ENCODE data around the gene CACNA2D3. TPM values are rescaled to one million over a fixed set of nuclear protein-coding genes. Genes with fewer than 3 reads are reported as not detected.

The CACNA2D3 gene
- total RNA-seq, 1 donor from 2014 or later: 35.5 TPM

DNA sequence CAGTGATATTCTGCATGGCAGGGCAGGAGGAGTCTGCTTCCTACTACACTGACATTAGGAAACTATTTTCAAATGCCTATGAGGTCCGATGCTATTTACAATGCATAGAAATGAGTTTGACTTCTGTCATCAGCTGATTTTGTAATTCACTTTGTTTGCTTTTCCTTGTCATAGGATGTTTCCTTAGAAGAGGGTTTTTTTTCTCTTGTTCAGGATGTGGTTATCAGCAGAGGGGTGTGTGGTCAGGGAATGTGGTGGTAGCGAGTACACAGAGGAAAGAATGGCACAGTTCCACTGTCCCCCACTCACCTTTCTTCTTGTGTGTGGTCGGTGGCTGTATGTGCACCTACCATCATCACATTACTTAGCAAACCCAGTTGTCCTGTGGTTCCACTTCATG, 574.0 kb downstream of the CACNA2D3 start:
- no peak for DNase-seq
- ATAC-seq (ENCODE audit: poor library complexity): no peak
- intact Hi-C loops (cut with DNase I): no loop called here

DNA sequence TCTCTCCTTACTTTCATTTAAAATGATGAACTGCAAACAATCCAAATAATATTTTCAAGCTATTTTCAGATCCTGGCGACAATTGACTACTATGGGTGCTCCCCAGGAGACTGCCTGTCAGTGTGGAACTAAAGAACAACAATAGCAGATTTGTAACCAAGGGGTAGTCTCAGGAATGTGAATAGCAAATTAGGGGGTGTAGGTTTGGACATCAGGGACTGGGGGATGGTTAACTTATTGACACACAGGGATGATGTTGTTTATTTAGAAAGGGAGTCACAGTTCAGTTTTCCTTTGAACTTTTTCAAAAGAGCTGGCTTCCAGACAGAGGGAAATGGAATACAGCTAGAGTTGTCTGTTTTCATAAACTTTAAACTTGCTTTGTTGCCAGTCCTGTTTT, 575.7 kb downstream of the CACNA2D3 start:
- no peak for ATAC-seq (ENCODE audit: poor library complexity)
- intact Hi-C loops (cut with DNase I): no loop called here
- no peak for DNase-seq

DNA sequence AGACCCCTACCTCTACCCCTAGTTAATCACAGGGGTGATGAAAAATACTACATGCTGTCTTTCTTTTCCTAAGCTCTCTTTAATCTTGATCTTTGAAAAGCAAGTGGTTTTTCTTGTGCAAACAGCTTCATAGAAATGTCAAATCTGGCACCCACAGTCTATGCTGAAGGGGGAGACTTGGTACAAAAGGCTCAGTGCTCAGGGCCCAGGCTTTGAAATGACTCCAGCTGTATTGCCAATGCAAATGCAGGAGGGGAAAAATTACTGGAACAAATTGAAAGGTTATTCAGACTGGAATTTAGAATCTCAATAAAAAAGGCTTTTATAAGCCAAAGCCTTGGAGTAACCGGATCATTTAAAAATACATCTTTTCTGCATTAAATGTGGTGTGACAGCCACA, 581.6 kb downstream of the CACNA2D3 start:
- no peak for ATAC-seq (ENCODE audit: poor library complexity)
- no peak for DNase-seq
- intact Hi-C loops (cut with DNase I): no loop called here

DNA sequence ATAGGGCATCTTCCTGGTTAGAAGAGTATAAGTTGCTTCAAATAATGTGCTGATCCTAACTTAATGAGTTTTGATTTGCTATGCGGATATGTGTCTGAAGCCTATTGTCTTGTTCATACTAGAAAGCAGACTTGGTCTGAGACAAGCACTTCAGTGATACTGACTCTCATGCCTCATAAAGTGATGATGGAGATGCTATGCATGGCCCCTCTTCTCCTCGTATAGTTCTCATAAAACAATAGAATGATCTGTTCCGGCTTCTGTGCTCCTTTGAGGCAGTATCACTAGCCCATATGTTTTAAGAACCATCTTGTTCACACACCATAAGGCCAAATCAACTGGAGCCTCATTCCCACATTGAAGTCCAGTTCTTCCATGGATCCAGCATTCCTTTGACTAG, 583.4 kb downstream of the CACNA2D3 start:
- ATAC-seq (ENCODE audit: poor library complexity) (no peak), DNase-seq (no peak)
- intact Hi-C loops (cut with DNase I): no loop called here

DNA sequence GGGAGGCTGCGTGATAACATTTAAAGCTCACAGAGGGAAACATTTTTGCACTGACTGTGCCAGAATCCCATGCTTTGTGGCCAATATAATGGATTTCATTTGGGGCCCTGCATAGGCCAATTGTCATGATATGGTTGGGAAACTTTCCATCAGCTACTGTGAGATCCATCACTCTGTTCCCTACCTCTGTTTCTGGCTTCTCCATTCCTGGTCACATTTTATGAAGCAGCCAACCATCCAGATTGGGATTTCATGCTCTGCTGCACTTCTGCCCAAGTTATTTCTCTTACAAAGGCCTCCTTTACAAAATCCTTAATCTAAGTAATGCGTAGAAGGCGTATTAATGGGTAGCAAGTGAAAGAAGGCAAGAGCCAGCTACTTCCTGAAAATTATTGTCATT, 584.4 kb downstream of the CACNA2D3 start:
- intact Hi-C loops (cut with DNase I): no loop called here
- DNase-seq (no peak), ATAC-seq (ENCODE audit: poor library complexity) (no peak)

DNA sequence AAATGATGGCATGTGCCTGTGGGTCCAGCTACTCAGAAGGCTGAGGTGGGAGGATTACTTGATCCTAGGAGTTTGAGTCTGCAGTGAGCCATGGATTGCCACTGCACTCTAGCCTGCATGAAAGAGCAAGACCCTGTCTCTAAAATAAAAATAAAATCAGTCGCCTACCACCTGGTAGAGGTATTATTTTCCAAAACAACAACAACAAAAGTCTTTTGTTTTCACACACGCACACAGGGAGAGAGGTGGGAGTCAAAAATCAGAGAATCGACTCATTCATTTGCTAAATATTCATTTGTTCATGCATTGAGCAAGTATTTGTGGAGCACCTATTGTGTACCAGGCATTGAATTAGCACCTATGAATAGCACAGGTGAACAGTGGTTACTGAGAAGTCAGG, 587.4 kb downstream of the CACNA2D3 start:
- intact Hi-C loops (cut with DNase I): no loop called here
- DNase-seq: no peak

DNA sequence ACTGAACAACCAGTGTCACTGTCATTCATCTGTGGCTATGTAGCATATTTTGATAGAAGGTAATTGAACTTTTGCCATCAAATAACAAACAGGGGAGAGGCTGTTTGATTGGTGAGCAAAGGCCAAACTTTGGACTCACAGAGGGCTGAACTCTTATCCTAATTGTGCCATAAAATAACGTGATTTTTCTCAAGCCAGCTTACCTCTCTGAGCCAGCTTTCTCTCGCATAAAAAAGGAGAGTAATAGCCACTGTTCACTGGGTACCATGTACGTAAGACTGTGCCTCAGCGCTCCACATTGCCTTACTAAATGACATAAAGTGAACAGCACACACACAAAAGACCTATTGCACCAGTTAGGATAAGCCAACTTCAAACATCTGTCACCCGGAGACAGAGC, 588.6 kb downstream of the CACNA2D3 start:
- ATAC-seq (ENCODE audit: poor library complexity): no peak
- intact Hi-C loops (cut with DNase I): no loop called here
- DNase-seq: no peak

More for the DNA sequence above, 587.4 kb downstream of the CACNA2D3 start:
- no peak for ATAC-seq (ENCODE audit: poor library complexity)

DNA sequence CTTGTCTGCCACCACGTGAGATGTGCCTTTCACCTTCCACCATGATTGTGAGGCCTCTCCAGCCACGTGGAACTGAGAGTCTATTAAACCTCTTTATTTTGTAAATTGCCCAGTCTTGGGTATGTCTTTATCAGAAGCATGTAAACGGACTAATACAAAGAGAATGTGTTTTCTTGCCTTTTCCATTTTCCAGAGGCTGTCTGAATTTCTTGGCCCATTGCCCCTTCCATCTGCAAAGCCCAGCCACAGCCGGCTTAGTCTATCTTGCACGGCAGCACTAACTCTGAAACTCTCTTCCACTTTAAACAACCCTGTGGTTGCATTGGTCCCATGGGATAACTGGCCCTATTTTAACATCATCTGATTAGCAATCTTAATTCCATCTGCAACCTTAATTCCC, 590.2 kb downstream of the CACNA2D3 start:
- DNase-seq (no peak), ATAC-seq (ENCODE audit: poor library complexity) (peak; percentile 37)
- intact Hi-C loops (cut with DNase I): no loop called here

DNA sequence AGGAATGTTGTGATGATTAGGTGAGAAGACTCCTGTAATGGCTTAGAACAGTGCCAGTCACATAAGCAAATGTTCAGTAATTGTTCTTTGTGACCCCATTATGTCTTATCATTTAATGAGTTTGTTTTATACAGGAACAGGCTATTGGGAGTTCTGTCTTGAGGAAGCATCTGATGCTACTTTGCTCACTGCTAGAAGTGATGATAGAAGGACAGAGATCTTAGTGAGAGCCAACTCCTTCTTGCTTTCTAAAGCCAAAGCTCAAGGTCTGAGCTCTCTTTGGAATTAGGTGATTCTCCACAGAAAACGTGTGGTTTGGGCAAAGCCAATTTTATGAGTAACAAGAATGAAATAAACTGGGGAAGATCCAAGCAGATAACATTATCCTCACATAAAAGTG, 590.7 kb downstream of the CACNA2D3 start:
- DNase-seq (no peak), ATAC-seq (ENCODE audit: poor library complexity) (peak; percentile 21)
- intact Hi-C loops (cut with DNase I): no loop called here

DNA sequence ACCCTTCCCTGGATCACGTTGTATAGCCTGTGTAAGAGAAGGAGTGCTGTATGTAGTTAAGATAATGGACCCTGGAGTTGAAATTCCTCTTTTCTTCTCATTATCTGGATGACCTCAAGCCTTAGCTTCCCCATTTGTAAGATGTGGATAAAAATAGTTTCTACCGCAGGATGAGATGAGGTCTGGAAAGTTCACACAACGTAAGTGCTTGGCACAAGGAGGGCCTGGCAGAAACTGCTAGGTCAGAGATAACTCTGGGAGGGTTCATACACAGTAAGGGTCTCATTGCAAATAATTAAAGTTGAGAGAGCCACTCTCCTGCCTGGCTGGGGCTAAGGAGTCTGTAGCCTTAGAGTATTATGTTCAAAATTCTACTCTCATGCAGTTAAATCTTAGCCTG, 591.1 kb downstream of the CACNA2D3 start:
- ATAC-seq (ENCODE audit: poor library complexity) (peak; percentile 59), DNase-seq (no peak)
- intact Hi-C loops (cut with DNase I): no loop called here

DNA sequence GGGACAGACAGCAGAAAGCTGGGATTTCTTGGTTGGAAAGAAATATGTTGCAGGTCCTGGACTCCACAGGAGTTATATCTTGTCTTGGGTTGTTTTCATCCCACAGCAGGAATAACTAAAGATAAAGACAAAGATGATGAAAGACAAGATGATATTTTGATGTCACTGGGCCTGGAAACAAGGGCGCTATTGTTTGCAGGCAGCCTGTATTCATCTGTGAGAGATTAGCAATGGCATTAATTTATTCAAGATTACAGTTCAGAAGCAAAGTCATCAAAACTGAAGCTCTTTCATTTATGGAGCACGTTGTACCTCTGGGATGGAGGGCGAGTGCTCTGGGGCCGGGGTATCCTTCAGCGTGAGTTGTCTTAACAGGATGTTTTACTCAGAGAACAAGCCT, 591.7 kb downstream of the CACNA2D3 start:
- intact Hi-C loops (cut with DNase I): no loop called here
- DNase-seq (no peak), ATAC-seq (ENCODE audit: poor library complexity) (peak; percentile 36)

DNA sequence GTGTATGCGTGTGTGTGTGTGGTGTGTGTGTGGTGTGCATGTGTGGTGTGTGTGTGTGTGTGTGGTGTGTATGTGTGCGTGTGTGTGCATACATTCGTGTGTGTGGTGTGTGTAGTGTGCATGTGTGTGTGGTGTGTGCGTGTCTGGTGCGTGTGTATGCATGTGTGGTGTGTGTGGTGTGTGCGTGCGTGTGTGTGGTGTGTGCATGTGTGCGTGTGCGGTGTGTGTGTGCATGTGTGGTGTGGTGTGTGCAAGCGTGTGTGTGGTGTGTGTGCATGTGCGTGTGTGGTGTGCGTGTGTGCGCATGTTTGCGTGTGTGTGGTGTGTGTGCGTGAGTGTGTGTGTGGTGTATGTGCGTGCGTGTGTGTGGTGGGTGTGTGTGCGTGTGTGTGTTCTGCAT, 595.2 kb downstream of the CACNA2D3 start:
- ATAC-seq (ENCODE audit: poor library complexity) (no peak), DNase-seq (no peak)
- intact Hi-C loops (cut with DNase I): no loop called here

DNA sequence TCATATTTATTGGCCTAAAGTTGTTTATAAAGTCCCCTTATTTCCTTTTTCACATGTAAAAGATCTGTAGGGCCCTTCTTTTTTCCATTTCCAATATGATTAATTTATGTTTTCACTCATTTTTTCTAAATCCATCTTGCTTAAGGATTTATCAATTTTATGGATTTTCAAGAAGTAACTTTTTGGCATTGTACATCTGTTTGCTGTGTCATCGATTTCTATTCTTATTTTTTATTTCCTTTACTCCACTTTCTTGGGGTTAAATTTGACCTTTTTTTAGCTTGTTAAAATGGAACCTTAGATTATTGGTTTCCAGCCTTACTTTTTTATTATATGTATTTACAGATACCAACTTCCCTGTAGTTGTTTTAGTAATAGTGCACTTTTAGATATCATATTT, 597.6 kb downstream of the CACNA2D3 start:
- ATAC-seq (ENCODE audit: poor library complexity) (no peak), DNase-seq (no peak)
- intact Hi-C loops (cut with DNase I): no loop called here

DNA sequence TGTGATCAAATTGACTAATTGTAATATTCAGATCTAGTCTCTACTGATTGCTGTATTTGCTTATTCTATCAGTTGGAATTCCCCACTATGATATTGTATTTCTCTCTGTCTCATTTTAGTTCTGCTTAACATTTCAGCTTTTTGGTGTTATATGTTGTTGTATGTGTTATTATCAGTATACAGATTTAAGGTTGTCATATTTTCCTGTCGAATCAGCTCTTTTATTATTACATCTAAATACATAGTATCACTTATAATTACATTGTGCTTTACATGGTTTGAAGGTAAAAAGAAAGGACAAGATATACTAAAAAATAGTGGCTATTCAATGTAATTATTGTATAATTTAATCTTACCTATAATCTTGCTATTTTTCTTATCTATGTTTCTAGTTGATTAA, 598.3 kb downstream of the CACNA2D3 start:
- no peak for DNase-seq

DNA sequence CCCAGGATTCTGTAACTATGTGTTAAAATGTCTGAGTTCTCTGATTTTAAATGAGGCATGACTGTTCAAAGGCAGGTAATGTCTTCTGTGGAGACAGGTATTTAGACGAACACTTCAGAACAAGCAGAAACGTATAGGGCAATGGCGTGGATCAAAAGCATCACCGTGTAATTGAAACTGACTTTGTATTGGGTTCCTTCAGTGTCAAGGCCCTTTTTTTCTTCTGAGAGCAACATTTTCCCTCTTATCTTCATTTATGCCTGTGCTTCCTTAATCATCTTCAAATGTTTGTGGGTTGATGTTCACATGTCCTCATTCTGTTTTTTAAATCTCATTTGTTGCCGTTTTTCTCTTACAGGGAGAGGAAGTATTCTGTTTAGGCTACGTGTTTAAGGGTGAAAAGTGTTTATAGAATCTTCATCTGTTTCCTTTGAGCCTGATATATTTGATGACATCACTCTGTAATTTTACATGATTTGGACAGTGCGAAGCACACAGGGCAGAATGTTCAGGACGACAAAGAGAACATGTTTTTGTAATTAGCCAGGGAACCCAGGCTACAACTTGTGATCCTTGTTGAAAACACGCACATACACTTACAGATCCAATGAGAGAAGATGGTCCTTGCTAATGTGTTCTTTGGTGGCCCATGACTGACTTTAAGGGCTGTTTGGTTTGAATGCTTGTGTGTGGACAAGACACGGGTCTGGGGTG, 609.5 kb downstream of the CACNA2D3 start:
- intact Hi-C loops (cut with DNase I): no loop called here
- ATAC-seq (ENCODE audit: poor library complexity): no peak
- DNase-seq: no peak

More for the DNA sequence above, 598.3 kb downstream of the CACNA2D3 start:
- no peak for ATAC-seq (ENCODE audit: poor library complexity)
- intact Hi-C loops (cut with DNase I): no loop called here

DNA sequence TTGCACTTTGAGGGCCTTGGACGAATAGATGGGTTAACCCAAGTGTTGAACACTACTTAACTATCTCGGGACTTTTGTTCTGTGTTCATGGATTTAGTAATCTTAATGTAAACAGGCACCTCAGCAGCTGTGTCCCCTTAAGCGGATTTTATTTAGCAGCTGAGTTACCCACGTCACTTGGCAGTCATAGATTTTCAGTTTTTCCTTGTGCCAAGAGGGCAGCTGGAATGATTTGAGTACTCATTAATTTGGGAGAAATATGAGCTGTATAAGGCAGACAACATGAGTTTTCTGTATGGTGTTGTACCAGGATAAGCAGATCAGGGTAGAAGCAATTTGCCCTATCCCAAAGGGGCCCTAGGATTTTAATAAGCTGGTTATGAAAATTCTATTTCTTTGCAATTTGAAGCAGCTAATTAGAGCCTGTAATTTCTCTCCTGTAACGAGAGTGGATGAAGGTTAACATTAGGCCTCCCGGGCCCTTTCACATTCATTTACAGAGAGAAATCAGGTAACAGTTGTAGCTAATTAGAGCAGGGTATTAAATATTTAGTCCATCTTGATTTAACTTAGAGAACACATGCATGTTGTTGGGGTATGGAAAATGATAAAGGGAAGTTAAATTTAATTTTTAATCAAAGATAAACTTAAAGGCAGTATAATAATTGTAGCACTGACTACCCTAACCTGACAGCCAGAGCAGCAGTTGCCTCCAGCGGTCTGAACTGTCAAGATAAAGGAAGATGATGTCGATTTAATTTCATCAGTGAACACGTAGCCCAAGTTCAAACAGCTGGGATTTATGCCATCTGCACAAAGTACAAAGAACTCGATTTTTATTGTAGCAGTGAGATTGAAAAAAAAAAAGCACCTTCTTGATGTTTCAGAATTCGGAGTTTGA, 611.0 kb downstream of the CACNA2D3 start:
- ATAC-seq (ENCODE audit: poor library complexity) (no peak), DNase-seq (no peak)
- intact Hi-C loops (cut with DNase I): no loop called here

DNA sequence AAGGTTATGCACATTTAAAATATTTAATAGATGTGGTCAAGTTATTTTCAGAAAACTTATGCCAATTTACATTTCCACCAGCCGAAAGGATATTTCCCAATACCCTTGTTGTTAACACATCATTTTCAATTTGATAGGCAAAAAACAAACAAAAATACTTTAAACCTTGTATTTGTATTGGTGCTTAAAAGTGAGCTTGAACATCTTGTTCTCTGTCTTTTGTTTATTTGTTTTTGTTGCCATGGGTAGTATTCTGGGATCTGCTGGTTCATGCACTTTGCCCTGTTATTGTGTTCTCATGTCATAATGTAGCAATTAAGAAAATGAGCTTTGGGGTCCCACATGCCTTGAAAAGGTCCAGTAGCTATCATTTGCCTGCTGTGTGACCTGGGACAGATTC, 614.1 kb downstream of the CACNA2D3 start:
- intact Hi-C loops (cut with DNase I): no loop called here
- no peak for ATAC-seq (ENCODE audit: poor library complexity)
- DNase-seq: no peak

DNA sequence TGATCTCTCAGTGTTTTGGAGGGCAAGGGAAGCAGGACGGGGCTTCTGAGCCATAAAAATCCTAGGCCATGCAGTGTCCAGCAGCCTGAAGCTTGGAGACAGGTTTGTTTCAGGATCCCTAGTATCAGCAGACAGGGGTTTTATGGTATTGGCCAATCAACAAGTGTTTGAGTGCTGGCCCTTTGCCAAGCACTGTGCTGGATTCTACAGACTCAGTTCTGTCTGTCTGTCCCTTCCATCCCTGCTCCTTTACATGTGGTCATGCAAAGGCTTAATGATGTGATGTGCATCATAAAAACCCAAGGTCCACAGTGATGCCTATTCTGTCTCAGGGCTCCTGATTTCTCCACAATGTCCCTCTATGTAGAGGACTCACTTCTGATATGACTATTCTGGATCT, 621.4 kb downstream of the CACNA2D3 start:
- ATAC-seq (ENCODE audit: poor library complexity) (no peak), DNase-seq (no peak)
- intact Hi-C loops (cut with DNase I): no loop called here

DNA sequence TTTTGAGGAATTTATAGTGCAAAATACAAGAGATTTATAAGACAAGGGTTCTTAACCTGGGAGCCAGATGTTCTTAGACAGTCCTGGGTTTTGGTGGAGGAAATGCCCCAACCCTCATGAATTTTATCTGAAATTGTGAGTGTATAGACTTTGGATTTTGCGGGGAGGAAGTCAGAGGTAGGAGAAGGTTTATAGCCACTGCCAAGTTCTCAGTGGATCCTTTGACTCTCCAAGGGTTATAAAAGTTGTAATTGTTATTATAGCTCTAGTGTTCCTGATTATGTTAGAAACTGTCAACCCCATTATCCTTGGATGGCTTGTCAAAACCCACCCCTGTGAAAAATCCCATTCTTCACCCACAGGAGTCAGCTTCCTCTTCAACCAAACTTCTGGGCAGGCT, 621.9 kb downstream of the CACNA2D3 start:
- ATAC-seq (ENCODE audit: poor library complexity): no peak
- intact Hi-C loops (cut with DNase I): no loop called here
- no peak for DNase-seq

DNA sequence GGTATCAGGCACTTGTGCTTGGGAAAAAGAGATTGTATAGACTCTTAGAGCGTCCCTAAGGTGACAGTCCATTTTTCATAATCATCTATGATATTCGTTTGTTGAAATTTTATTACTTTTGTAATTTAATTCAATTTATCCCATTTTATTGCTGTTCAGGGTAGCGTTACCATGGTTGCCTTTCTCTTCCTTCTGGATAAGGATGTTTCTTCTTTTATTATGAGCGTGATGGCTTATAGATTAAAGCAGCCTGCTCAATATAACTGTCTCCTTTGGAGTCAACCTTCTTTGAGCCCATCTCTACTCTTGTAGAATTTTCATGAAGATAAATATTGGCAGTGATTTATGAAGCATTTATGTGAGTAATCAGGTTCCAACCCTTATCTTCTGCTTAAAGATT, 623.5 kb downstream of the CACNA2D3 start:
- DNase-seq: no peak
- intact Hi-C loops (cut with DNase I): no loop called here
- no peak for ATAC-seq (ENCODE audit: poor library complexity)
